ENCODE data around the gene FSIP2.

FSIP2 gene

GRCh38 chr2:185802926-185803325, 64.3 kb downstream of the FSIP2 start:
- DNase-seq (ENCODE audit: low spot score) = no peak
- in situ Hi-C loops (cut with MboI; ENCODE audit: low sequenced_read_pairs, unreplicated experiment) = no loop called here
- TF ChIP-seq CTCF (IDR thresholded peaks at IDR 0.05; ENCODE audit: borderline replicate concordance, control extremely low read depth, extremely low read depth, insufficient read depth, missing control alignments) = no peak

- in situ Hi-C loops (cut with MboI; ENCODE audit: low sequenced_read_pairs, unreplicated experiment) = no loop called here
- no peak for DNase-seq (ENCODE audit: low spot score)
- no peak for TF ChIP-seq CTCF (IDR thresholded peaks at IDR 0.05; ENCODE audit: borderline replicate concordance, control extremely low read depth, extremely low read depth, insufficient read depth, missing control alignments)
Observed at GRCh38 chr2:185806783-185807182, 68.2 kb downstream of the FSIP2 start.

GRCh38 chr2:185807351-185807750, 68.7 kb downstream of the FSIP2 start:
- no peak for DNase-seq (ENCODE audit: low spot score)
- in situ Hi-C loops (cut with MboI; ENCODE audit: low sequenced_read_pairs, unreplicated experiment) = no loop called here
- TF ChIP-seq CTCF (IDR thresholded peaks at IDR 0.05; ENCODE audit: borderline replicate concordance, control extremely low read depth, extremely low read depth, insufficient read depth, missing control alignments) = no peak

- no peak for DNase-seq (ENCODE audit: low spot score)
- TF ChIP-seq CTCF (IDR thresholded peaks at IDR 0.05; ENCODE audit: borderline replicate concordance, control extremely low read depth, extremely low read depth, insufficient read depth, missing control alignments) = no peak
- in situ Hi-C loops (cut with MboI; ENCODE audit: low sequenced_read_pairs, unreplicated experiment) = no loop called here
Observed at GRCh38 chr2:185811580-185811979, 73.0 kb downstream of the FSIP2 start.

- no peak for DNase-seq (ENCODE audit: low spot score)
- in situ Hi-C loops (cut with MboI; ENCODE audit: low sequenced_read_pairs, unreplicated experiment) = no loop called here
- TF ChIP-seq CTCF (IDR thresholded peaks at IDR 0.05; ENCODE audit: borderline replicate concordance, control extremely low read depth, extremely low read depth, insufficient read depth, missing control alignments) = no peak
Observed at GRCh38 chr2:185813707-185814106, 75.1 kb downstream of the FSIP2 start.

GRCh38 chr2:185817991-185818390, 79.4 kb downstream of the FSIP2 start:
- DNase-seq (ENCODE audit: low spot score) = no peak
- TF ChIP-seq CTCF (IDR thresholded peaks at IDR 0.05; ENCODE audit: borderline replicate concordance, control extremely low read depth, extremely low read depth, insufficient read depth, missing control alignments) = no peak
- in situ Hi-C loops (cut with MboI; ENCODE audit: low sequenced_read_pairs, unreplicated experiment) = no loop called here

- DNase-seq (ENCODE audit: low spot score) = no peak
- in situ Hi-C loops (cut with MboI; ENCODE audit: low sequenced_read_pairs, unreplicated experiment) = no loop called here
- no peak for TF ChIP-seq CTCF (IDR thresholded peaks at IDR 0.05; ENCODE audit: borderline replicate concordance, control extremely low read depth, extremely low read depth, insufficient read depth, missing control alignments)
Observed at GRCh38 chr2:185821467-185821866, 82.9 kb downstream of the FSIP2 start.

Measured in GM13976 (cell line).